Brain microvascular endothelial cell (primary cell): Measurements from ENCODE around the gene ZNF598.

Source experiments
- DNase-seq: peaks from one replicate; pipeline ENCODE4 v3.0.0-alpha.2; 2020
- H3K27ac ChIP-seq: fragments of 250-450 bp; sonication (Bioruptor Pico); 2 replicates; pipeline ENCODE4 v1.5.1; 2020; ENCODE audit warnings: mild to moderate bottlenecking, moderate library complexity
- H3K27me3 ChIP-seq: fragments of 250-450 bp; sonication (Bioruptor Pico); replicated peaks from 2 replicates; pipeline ENCODE4 v1.5.1; 2020; ENCODE audit warnings: mild to moderate bottlenecking
- H3K36me3 ChIP-seq: fragments of 250-450 bp; sonication (Bioruptor Pico); replicated peaks from 2 replicates; pipeline ENCODE4 v1.5.1; 2020; ENCODE audit warnings: mild to moderate bottlenecking
- H3K4me3 ChIP-seq: 2 replicates; pipeline ENCODE4 v1.5.1; 2011; ENCODE audit warnings: low read depth, mild to moderate bottlenecking, control low read depth, low read length, moderate library complexity
- in situ Hi-C: cut with HindIII; loops from 2 replicates; pipeline ENCODE4 v1.10.0; 2017; ENCODE audit warnings: low sequenced_read_pairs, low pct_ligation_motif_present
- TF ChIP-seq, protein P1 (sequence below): IDR thresholded peaks from 2 replicates; pipeline ENCODE4 v1.5.1; 2011; ENCODE audit warnings: low read depth, mild to moderate bottlenecking, moderate library complexity, low read length, control low read depth, inconsistent platforms; ENCODE audit errors: missing control alignments

ZNF598 gene

DNA sequence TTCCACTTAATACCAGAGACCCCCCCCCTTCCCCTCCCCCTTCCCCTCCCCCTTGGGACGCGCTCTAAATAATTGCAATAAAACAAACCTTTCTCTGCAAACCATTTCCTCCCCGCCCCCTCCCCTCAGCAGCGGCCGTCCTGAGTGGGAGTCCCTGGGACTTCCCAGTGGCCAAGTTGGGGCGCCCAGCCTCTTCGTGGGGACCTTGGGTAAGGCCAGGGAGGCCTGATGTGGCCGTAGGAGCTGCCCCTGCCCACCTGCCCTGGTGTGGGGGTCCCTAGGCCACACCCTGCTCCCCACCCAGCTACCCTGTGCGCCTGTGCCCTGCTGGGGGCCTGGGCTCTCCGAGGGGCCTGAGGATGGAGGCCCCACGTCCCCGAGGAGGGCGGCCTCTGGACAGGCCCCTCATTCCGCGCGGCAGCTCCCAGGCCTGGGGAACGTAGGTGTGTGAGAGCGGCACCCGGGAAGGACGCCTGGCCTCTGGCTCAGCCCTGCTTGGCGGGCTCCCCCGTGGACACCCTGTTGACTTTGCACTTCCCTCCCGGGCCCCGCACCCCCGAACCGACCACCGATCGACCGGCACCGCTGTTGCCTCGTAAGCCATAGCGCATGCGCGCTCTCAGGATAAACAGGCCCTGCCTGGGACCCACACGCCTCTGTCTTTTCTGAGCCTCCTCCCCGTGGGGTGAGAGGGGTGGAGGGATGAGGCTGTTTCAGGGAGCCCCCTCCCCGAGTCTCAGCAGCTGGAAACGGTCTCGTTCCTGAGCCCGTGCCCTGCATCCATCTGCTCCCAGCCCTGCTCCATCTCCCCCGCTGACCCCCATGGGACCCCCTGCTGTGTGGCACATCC is 29.0 kb upstream of the ZNF598 start:
- TF ChIP-seq, protein P1, sequence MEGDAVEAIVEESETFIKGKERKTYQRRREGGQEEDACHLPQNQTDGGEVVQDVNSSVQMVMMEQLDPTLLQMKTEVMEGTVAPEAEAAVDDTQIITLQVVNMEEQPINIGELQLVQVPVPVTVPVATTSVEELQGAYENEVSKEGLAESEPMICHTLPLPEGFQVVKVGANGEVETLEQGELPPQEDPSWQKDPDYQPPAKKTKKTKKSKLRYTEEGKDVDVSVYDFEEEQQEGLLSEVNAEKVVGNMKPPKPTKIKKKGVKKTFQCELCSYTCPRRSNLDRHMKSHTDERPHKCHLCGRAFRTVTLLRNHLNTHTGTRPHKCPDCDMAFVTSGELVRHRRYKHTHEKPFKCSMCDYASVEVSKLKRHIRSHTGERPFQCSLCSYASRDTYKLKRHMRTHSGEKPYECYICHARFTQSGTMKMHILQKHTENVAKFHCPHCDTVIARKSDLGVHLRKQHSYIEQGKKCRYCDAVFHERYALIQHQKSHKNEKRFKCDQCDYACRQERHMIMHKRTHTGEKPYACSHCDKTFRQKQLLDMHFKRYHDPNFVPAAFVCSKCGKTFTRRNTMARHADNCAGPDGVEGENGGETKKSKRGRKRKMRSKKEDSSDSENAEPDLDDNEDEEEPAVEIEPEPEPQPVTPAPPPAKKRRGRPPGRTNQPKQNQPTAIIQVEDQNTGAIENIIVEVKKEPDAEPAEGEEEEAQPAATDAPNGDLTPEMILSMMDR = no peak
- DNase-seq = no peak
- in situ Hi-C loops = loop anchor here (5.0 kb wide), 1 partner anchor 39 kb away; no protein-coding TSS in a partner anchor
- peaks cover 18% of the 10 kb centered on the region for H3K36me3 ChIP-seq
- peak overlapping the region; percentile 33 for H3K27ac ChIP-seq
- no peak overlapping the region for H3K4me3 ChIP-seq
- H3K27me3 ChIP-seq = no peaks in the 10 kb centered on the region

DNA sequence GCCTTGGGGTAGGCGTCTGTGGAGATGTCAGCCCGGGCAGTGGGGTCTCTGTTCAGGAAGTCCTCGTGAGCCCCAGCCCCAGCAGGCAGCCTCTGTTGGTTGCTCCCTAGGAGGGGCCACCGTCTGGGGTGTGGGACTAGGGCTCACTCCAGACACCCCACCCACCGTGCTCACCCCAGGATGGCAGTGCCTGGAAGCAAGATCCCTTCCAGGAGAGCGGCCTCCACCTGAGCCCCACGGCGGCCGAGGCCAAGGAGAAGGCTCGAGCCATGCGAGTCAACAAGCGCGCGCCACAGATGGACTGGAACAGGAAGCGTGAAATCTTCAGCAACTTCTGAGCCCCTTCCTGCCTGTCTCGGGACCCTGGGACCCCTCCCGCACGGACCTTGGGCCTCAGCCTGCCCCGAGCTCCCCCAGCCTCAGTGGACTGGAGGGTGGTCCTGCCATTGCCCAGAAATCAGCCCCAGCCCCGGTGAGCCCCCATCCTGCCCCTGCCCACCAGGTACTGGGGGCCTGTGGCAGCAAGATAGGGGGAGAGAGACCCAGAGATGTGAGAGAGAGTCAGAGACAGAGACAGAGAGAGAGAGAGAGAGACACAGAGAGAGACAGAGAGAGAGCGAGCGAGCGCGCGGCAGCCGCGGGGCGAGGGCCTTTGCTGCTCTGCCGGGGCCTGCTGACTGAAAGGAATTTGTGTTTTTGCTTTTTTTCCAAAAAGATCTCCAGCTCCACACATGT is 28.2 kb upstream of the ZNF598 start:
- in situ Hi-C loops = loop anchor here (5.0 kb wide), 1 partner anchor 39 kb away; no protein-coding TSS in a partner anchor
- Histone ChIP-seq H3K36me3 (peaks cover 18% of the 10 kb centered on the region), H3K27me3 (no peaks in the 10 kb centered on the region), H3K27ac (no peak overlapping the region), H3K4me3 (no peak overlapping the region)
- TF ChIP-seq, protein P1 = no peak
- DNase-seq = no peak

DNA sequence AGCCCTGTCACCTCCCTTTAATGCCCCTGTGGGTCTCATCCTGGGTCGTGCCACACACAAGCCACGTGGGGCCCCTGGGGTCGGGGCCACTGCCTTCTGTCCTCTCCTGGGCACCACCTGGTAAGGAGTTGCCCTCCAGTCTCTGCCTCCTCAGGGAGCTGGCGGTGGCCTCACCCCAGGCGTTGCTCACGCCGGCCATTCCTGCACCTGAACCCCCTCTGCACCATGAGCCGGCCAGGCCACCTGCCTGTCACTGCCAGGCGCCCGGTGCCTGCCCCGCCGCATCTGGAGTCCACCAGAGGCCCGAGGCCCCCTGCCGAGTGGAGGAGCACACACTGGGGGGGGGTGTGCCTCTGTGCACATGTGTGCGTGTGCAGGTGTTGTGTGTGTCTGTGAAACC is 27.5 kb upstream of the ZNF598 start:
- Histone ChIP-seq H3K4me3 (no peak overlapping the region), H3K27ac (no peak overlapping the region), H3K36me3 (peaks cover 20% of the 10 kb centered on the region), H3K27me3 (no peaks in the 10 kb centered on the region)
- DNase-seq = no peak
- TF ChIP-seq, protein P1 = no peak
- in situ Hi-C loops = loop anchor here (5.0 kb wide), 1 partner anchor 40 kb away; no protein-coding TSS in a partner anchor

DNA sequence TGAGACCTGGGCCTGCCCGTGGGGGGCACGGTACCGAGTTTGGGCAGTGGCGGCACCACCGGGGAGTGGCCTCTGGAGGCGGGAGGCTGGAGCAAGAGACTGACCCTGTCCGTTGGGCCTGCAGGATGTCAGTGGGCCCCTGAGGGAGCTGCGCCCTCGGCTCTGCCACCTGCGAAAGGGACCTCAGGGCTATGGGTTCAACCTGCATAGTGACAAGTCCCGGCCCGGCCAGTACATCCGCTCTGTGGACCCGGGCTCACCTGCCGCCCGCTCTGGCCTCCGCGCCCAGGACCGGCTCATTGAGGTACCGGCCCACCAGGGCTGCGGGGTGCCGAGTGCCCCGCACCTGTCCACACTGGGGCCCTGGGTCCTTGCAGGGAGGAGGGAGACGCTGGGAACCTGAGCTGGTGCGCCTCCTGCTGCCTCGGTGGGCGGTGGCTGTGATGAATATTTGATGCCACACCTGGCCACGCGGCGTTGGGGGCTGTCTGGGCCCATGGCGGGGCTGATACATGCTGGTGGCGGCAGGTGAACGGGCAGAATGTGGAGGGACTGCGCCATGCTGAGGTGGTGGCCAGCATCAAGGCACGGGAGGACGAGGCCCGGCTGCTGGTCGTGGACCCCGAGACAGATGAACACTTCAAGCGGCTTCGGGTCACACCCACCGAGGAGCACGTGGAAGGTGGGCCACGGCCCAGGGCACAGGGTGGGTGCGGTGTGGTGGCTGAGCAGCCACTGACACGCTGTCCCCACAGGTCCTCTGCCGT is 26.8 kb upstream of the ZNF598 start:
- no peak for DNase-seq
- no peaks in the 10 kb centered on the region for H3K27me3 ChIP-seq
- in situ Hi-C loops = loop anchor here (5.0 kb wide), 1 partner anchor 41 kb away; no protein-coding TSS in a partner anchor
- no peak overlapping the region for H3K4me3 ChIP-seq
- peak overlapping the region; percentile 71 for H3K27ac ChIP-seq
- TF ChIP-seq, protein P1 = no peak
- H3K36me3 ChIP-seq = peaks cover 21% of the 10 kb centered on the region

DNA sequence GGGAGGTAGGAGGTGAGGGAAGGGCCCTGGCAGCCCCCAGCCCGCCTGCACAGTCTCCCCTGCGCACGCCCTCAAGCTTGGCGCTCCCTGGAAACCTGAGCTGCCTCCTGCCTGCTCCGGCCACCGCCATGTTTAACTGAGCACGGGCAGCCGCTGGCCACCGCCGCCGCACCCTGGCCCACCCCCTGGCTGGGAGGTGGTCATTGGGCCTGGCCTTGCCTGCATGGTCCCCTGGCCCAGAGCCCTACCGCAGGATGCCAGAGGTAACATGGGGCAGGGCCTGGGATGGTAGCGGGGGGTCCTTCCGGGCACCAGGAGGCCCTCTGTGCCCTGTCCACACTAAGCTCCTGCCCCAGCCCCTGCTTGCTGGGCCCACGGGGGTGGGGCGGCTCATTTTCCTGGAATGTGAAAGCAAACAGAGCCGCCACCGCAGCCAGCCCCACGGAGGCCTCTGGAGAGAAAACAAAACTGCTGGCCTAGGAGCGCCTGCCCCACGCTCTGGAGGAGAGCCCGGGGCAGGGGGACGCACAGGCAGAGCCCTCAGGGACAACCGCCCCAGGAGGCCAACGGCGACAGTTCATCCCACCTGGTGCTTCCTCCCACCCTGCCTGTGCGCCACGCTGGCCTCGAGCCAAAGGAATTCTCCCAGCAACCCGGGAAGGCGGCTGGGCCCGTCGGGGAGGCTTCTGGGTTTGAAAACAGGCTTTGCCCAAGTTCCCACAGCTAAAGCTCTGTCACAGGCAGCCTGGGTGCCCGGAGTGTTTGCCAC is 26.0 kb upstream of the ZNF598 start:
- peak; percentile 81 for DNase-seq
- Histone ChIP-seq H3K36me3 (peaks cover 21% of the 10 kb centered on the region), H3K27ac (peak overlapping the region; percentile 71), H3K27me3 (no peaks in the 10 kb centered on the region), H3K4me3 (peak overlapping the region; percentile 9)
- TF ChIP-seq, protein P1 = no peak
- in situ Hi-C loops = loop anchor here (5.0 kb wide), 1 partner anchor 42 kb away; no protein-coding TSS in a partner anchor
